ENCODE measurements around the gene ANKRD24.
"Not testable (repeated sequence)": the region's sequence is repeated elsewhere in the genome, so short reads cannot be mapped to it uniquely, and the experiment has no call there.

ANKRD24 gene

DNA sequence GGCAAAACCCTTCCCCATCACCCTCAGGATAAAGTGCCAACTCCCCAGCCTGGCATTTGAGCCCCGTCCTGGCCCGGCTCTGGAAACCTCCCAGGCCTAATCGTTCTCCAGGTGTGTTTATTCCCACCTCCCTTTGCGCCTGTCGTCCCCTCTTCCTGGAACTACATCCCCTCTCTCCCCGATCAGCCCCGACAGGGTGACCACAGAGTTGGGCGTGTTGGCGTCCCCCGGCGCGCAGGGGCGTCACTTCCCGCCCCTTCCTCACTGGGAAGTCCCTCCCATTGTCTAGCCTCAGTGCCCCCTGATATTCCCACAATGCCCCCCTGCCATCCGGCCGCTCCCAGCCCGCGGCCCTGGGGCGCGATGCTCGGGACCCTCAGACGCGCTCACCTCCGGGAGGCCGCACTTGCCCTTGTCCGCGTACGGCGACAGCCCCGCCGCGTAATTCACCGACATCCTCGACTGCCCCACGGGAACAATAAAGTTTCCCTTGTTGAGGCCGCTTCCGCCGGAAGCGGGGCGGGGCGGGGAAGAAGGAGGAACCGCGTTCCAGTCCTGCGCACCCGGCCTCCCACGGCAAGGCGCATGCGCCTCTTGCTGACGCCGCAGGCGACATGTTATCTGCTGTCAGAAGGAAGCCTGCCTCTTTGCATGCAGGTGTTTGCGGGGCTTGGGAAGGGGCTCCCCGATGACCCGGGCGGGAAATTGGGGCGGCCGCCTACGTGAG is at the start of gene ANKRD24, which contains the start of gene SIRT6:
Gene ANKRD24 (plus strand): TSS at position 606 of the 727 bp plus-strand sequence. CDS start 3,737 bp downstream, outside the sequence.
Gene SIRT6 (minus strand): TSS at position 480 of the 727 bp plus-strand sequence. CDS start 24 bp downstream, at position 456.
- peak; percentile 95 for DNase-seq

DNA sequence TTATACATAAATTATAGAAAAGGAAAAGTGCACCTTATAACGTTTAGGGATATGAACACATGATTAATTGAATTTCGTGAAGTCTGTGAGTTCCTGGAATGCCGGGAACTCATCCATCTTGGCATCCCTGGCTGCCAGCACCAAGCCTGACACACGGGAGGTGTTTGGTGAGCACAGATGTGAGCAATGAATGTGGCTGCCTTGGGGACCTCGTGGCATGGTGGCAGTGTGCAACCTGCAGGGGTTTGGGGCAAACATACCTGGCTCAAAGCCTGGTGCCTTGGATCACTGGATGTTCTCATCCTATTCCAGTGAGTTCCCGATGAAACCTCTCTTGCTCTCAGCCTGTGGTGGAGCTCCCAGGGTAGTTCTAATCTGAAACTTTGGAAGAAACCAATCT is 48.1 kb upstream of the ANKRD24 start:
- DNase-seq: no peak

DNA sequence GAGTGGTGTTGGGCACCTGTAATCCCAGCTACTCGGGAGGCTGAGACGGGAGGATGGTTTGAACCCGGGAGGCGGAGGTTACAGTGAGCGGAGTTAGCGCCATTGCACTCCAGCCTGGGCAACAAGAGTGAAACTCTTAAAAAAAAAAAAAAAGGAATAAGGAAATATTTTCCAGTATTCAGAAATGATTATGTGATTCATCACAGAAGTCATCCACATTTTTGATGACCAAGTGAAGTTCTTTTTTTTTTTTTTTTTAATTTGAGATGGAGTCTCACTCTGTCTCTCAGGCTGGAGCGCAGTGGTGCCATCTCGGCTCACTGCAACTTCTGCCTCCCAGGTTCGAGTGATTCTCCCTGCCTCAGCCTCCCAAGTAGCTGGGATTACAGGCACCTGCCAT is 47.1 kb upstream of the ANKRD24 start:
- not testable (repeated sequence) for DNase-seq

GRCh38 chr19:4136680-4137088 is 45.8 kb upstream of the ANKRD24 start:
- no peak for DNase-seq

DNA sequence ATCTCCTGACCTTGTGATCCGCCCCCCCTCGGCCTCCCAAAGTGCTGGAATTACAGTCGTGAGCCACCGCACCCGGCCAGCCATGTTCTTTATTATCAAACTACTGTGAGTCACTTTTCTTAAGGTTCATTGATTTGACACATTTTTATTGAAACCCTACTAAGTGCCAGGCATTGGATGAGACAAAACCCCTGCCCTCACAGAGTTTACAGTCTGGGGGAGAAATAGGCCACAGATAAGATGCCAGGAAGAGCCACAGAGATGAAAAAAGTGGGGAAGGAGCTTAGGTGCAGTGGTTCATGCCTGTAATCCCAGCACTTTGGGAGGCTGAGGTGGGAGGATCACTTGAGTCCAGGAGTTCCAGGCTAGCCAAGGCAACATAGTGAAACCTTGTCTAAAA is 44.0 kb upstream of the ANKRD24 start:
- no peak for DNase-seq

GRCh38 chr19:4139614-4140236 is 42.8 kb upstream of the ANKRD24 start:
- peak; percentile 55 for DNase-seq

DNA sequence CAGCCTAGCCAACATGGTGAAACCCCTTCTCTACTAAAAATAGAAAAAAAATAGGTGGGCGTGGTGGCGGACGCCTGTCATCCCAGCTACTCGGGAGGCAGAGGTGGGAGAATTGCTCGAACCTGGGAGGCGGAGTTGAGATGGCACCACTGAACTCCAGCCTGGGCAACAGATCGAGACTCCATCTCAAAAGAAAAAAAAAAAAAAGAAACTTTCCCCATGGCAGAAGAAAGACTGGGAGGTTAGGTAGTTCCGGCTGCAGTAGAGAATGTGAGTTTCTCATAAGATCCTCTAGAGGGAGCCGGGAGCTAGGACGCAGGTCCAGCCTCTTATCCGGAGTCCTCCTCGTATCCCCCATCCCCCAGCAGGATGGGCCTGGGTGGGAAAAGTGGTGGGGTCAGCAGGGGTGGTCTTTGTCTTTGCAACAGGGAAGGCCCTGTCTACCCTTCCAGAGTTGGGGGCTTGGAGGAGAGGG is 42.2 kb upstream of the ANKRD24 start:
- peak; percentile 56 for DNase-seq

DNA sequence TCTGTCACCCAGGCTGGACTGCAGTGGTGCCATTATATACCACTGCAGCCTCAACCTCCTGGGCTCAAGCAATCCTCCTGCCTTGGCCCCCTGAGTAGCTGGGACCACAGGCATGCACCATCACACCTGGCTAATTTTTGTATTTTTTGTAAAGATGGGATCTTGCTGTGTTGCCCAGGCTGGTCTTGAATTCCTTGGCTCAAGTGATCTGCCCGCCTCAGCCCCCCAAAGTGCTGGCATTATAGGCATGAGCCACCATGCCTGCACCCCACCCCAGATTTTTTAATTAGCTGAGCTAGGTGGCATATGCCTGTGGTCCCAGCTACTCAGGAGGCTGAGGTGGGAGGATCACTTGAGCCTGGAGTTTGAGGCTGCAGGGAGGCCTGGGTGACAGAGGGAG is 39.6 kb upstream of the ANKRD24 start:
- not testable (repeated sequence) for DNase-seq

DNA sequence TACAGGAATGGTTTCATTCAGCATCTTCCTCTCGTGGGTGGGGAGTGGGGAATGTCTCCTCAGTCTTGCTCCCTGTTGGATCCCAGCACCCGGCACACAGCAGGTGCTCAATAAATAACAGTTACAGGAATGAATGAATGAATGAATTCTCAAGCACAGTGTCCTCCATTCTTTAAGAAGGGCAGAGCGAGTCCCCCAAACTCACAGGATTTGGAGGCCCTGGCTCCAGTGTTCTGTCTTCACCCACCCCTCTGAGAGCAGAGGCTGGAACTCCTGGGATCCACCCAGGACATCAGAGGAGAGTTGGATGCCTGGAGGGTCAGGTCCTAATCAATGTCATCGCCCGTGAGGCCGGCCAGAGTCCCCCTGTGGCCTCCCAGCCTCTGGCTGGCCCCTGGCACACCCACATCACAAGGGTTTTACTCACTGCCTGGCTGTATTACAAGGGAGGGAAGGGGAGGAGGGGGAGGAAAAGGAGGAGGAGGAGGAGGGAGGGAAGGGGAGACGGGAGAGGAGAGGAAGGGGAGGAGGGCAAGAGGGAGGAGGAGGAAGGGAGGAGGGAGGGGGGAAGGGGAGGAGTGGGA is 37.7 kb upstream of the ANKRD24 start:
- DNase-seq: no peak

GRCh38 chr19:4149518-4150288 is 32.8 kb upstream of the ANKRD24 start:
- peak; percentile 73 for DNase-seq

- DNase-seq: no peak
Measured at GRCh38 chr19:4151623-4152022, 30.9 kb upstream of the ANKRD24 start.

- no peak for DNase-seq
Measured at GRCh38 chr19:4152241-4152998, 30.1 kb upstream of the ANKRD24 start.

- DNase-seq: no peak
Measured at GRCh38 chr19:4154571-4155312, 27.7 kb upstream of the ANKRD24 start.

- no peak for DNase-seq
Measured at GRCh38 chr19:4157164-4157563, 25.3 kb upstream of the ANKRD24 start.

DNA sequence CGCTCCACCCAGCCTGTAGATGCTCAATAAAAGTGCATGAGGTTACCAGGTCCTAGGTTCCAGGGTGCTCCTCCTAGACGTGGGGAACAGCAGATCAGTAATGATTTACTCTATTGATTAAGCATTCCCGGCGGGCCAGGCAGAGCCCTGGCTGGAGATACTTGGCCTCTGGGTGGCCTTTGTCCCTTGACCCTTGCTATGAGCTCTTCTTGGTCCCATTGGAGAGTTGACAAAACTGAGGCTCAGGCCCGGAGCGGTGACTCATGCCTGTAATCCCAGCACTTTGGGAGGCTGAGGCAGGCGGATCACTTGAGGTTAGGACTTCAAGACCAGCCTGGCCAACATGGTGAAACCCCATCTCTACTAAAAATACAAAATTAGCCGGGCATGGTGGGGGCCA is 24.5 kb upstream of the ANKRD24 start:
- DNase-seq: not testable (repeated sequence)

GRCh38 chr19:4161415-4162077 is 20.9 kb upstream of the ANKRD24 start:
- no peak for DNase-seq

- DNase-seq: no peak
Measured at GRCh38 chr19:4164262-4164661, 18.2 kb upstream of the ANKRD24 start.

DNA sequence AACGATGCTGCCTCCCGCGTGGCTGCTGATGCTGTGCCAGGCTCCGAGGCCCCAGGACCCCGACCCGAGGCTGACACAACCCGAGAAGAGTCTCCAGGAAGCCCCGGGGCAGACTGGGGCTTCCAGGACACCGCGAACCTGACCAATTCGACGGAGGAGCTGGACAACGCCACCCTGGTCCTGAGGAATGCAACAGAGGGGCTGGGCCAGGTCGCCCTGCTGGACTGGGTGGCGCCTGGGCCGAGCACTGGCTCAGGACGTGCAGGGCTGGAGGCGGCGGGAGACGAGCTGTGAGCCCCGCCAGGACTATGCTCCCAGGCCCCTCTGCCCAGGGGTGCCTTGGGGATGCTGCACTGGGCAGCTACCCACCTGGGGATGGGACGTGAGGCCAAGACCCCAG is 10.8 kb upstream of the ANKRD24 start:
- DNase-seq: no peak

- no peak for DNase-seq
Measured at GRCh38 chr19:4172861-4173473, 9.5 kb upstream of the ANKRD24 start.

DNA sequence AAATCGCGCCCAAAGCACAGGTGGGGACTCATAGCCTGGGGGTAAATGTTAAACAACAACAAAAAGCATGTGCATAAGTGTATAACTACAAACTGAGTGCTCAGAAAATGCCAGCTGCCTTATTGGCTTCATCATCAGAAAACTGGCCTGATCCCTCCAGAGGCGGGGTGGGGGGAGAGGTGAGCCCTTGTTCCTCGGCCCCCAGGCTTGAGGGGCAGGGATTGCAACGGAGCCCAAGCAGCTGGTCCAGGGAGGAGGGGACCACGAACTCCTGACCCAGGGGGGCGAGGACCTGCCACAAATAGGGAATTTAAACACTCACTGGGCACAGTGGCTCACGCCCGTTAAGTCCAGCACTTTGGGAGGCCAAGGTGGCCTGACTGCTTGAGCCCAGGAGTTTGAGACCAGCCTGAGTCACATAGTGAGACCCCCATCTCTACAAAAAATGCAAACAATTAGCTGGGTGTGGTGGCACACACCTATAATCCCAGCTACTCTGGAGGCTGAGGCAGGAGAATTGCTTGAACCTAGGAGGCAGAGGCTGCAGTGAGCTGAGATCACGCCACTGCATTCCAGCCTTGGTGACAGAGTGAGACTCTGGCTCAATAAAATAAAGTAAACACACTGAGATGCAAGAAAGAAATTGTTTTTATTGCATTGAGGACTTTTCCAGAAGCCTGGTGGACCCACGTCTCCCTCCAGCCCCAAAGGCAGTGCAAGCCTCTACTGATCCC is 8.8 kb upstream of the ANKRD24 start:
- DNase-seq: no peak
